ENCODE measurements around the gene C2CD2.

DNA sequence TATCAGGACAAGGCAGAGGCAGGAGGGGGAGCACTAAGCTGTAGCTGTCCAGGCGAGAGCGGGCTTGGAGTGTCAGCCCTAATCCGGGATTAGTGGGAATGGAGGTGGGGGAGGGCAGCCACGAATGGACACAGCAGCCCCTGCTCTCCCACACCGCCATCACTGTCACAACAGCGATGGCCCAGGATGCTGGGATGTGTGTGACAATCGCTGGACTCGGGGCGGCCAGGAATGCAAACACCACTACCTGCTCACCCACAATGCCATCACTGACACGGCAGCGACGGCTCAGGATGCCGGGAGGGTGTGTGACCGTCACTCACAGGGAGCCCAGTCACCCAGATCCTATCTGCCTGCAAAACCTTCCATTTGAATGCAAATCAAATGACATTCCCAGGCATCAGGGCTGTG is 2.9 kb downstream of the C2CD2 start:
- TF ChIP-seq YY1 (IDR thresholded peaks at IDR 0.05; ENCODE audit: low read depth, low read length) (no peak), EZH2 (IDR thresholded peaks at IDR 0.05; ENCODE audit: low read depth, low read length, severe bottlenecking) (no peak)
- TF ChIP-seq, protein P1, sequence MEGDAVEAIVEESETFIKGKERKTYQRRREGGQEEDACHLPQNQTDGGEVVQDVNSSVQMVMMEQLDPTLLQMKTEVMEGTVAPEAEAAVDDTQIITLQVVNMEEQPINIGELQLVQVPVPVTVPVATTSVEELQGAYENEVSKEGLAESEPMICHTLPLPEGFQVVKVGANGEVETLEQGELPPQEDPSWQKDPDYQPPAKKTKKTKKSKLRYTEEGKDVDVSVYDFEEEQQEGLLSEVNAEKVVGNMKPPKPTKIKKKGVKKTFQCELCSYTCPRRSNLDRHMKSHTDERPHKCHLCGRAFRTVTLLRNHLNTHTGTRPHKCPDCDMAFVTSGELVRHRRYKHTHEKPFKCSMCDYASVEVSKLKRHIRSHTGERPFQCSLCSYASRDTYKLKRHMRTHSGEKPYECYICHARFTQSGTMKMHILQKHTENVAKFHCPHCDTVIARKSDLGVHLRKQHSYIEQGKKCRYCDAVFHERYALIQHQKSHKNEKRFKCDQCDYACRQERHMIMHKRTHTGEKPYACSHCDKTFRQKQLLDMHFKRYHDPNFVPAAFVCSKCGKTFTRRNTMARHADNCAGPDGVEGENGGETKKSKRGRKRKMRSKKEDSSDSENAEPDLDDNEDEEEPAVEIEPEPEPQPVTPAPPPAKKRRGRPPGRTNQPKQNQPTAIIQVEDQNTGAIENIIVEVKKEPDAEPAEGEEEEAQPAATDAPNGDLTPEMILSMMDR (IDR thresholded peaks at IDR 0.05; ENCODE audit: control extremely low read depth in 1 of 3, insufficient read depth in 1 of 3, low read depth in 1 of 3, low read length in 3 of 3), result no peak
